Smooth muscle cell of the brain vasculature (primary cell): ENCODE measurements around the gene ST8SIA3.
"Not testable (repeated sequence)": the region's sequence is repeated elsewhere in the genome, so short reads cannot be mapped to it uniquely, and the experiment has no call there.

Experiments used
- DNase-seq: peaks from one replicate; pipeline ENCODE4 v3.0.0-alpha.2; 2012; ENCODE audit warnings: low read depth, low spot score

The ST8SIA3 gene

GRCh38 chr18:57364460-57364859, 12.1 kb downstream of the ST8SIA3 start:
- no peak for DNase-seq

GRCh38 chr18:57366528-57367081, 14.2 kb downstream of the ST8SIA3 start:
- DNase-seq = no peak

- DNase-seq = no peak
These were observed 20.1 kb downstream of the ST8SIA3 start for GRCh38 chr18:57372444-57372843.

GRCh38 chr18:57373017-57373416, 20.7 kb downstream of the ST8SIA3 start:
- DNase-seq = no peak

- no peak for DNase-seq
These were observed 24.1 kb downstream of the ST8SIA3 start for GRCh38 chr18:57376503-57376902.

GRCh38 chr18:57389271-57389670, 36.9 kb downstream of the ST8SIA3 start:
- no peak for DNase-seq

- no peak for DNase-seq
These were observed 37.7 kb downstream of the ST8SIA3 start for GRCh38 chr18:57390044-57390443.

GRCh38 chr18:57394749-57395148, 42.4 kb downstream of the ST8SIA3 start:
- not testable (repeated sequence) for DNase-seq

- DNase-seq = not testable (repeated sequence)
These were observed 44.5 kb downstream of the ST8SIA3 start for GRCh38 chr18:57396831-57397230.

- no peak for DNase-seq
These were observed 45.2 kb downstream of the ST8SIA3 start for GRCh38 chr18:57397440-57398132.

- DNase-seq = no peak
These were observed 52.0 kb downstream of the ST8SIA3 start for GRCh38 chr18:57404345-57404744.

GRCh38 chr18:57409650-57410049, 57.3 kb downstream of the ST8SIA3 start:
- no peak for DNase-seq

- no peak for DNase-seq
These were observed 58.4 kb downstream of the ST8SIA3 start for GRCh38 chr18:57410749-57411148.

- no peak for DNase-seq
These were observed 64.2 kb downstream of the ST8SIA3 start for GRCh38 chr18:57416542-57416941.
